Peyer's patch (tissue), 4 donors: ENCODE measurements around the gene RAPGEF1.

ENCODE experiments used
- CTCF ChIP-seq, 6 experiments: fragments of 450-650 bp in 4 of 6; fragments of 200-600 bp in 2 of 6; sonication (generic) in 1 of 6; IDR thresholded peaks; one replicate each; pipeline ENCODE4 v1.5.1; 2017 to 2019; ENCODE audit warnings: antibody characterized with exemption in 6 of 6, mild to moderate bottlenecking in 3 of 6, moderate library complexity in 1 of 6
- POLR2A ChIP-seq, 2 donors: fragments of 450-650 bp; IDR thresholded peaks; one replicate each; pipeline ENCODE4 v1.5.1; 2017; ENCODE audit warnings: antibody characterized with exemption in 2 of 2, mild to moderate bottlenecking in 2 of 2, moderate library complexity in 2 of 2

GRCh38 chr9:131554843-131555351, 185.0 kb downstream of the RAPGEF1 start:
- TF ChIP-seq CTCF (IDR thresholded peaks at IDR 0.05), result no peak
- no peak for TF ChIP-seq POLR2A (IDR thresholded peaks at IDR 0.05)
